Common myeloid progenitor, CD34-positive (primary cell): ENCODE measurements around the gene RAB4B.
"Not testable (repeated sequence)": the region's sequence is repeated elsewhere in the genome, so short reads cannot be mapped to it uniquely, and the experiment has no call there.

ENCODE experiments used
- CTCF ChIA-PET: fragments of 350-600 bp; sonication (Branson Sonifier 250); formaldehyde crosslinking; loops from one replicate; lab custom pipeline; 2021; ENCODE audit warnings: antibody characterized with exemption; lab: Charles Lee
- POLR2A ChIA-PET: fragments of 350-600 bp; sonication (Branson Sonifier 250); formaldehyde crosslinking; loops from one replicate; lab custom pipeline; 2021; ENCODE audit warnings: antibody characterized with exemption; lab: Charles Lee
- DNase-seq, 3 donors: peaks; one replicate each; pipeline versions ENCODE4 v3.0.0 to v3.0.0-alpha.2; 2013
- H3K27ac ChIP-seq, 2 experiments: 1 replicate in 1 of 2; 2 replicates in 1 of 2; pipeline ENCODE4 v1.7.0; 2013; ENCODE audit warnings: inconsistent platforms in 2 of 2, low read length in 2 of 2, mild to moderate bottlenecking in 2 of 2, low read depth in 1 of 2, moderate library complexity in 1 of 2; ENCODE audit not compliant: severe bottlenecking in 2 of 2, insufficient read depth in 1 of 2, poor library complexity in 1 of 2
- H3K27me3 ChIP-seq, 5 experiments: replicated peaks in 2 of 5; 1 replicate in 3 of 5; 2 replicates in 2 of 5; pipeline versions ENCODE4 v1.6.1 to v1.7.0; 2013; ENCODE audit warnings: low read length in 4 of 5, mild to moderate bottlenecking in 2 of 5, moderate library complexity in 2 of 5, inconsistent platforms in 1 of 5; ENCODE audit not compliant: insufficient read depth in 5 of 5, control insufficient read depth in 4 of 5
- H3K36me3 ChIP-seq, 4 experiments: 1 replicate in 2 of 4; 2 replicates in 2 of 4; pipeline versions ENCODE4 v1.6.1 to v1.7.0; 2013; ENCODE audit warnings: low read length in 3 of 4, control low read depth in 1 of 4, mild to moderate bottlenecking in 1 of 4; ENCODE audit not compliant: control insufficient read depth in 4 of 4, insufficient read depth in 4 of 4
- H3K4me1 ChIP-seq, 4 experiments: 1 replicate in 3 of 4; 2 replicates in 1 of 4; pipeline versions ENCODE4 v1.6.1 to v1.7.1; 2013; ENCODE audit warnings: low read length in 3 of 4, mild to moderate bottlenecking in 3 of 4, control low read depth in 1 of 4, inconsistent platforms in 1 of 4, moderate library complexity in 1 of 4; ENCODE audit not compliant: control insufficient read depth in 4 of 4, insufficient read depth in 4 of 4; ENCODE audit errors: control extremely low read depth in 1 of 4
- H3K4me3 ChIP-seq, 7 experiments: 1 replicate in 4 of 7; 2 replicates in 3 of 7; pipeline versions ENCODE4 v1.5.1 to v1.7.0; 2013; ENCODE audit warnings: mild to moderate bottlenecking in 7 of 7, low read length in 6 of 7, moderate library complexity in 6 of 7, inconsistent platforms in 2 of 7, low read depth in 2 of 7, control low read depth in 1 of 7; ENCODE audit not compliant: insufficient read depth in 4 of 7, control insufficient read depth in 1 of 7; ENCODE audit errors: extremely low read depth in 1 of 7
- H3K9me3 ChIP-seq, 5 experiments: 1 replicate in 4 of 5; 2 replicates in 1 of 5; pipeline versions ENCODE4 v1.6.1 to v1.7.1; 2013; ENCODE audit warnings: low read length in 4 of 5, mild to moderate bottlenecking in 2 of 5, inconsistent platforms in 1 of 5, low read depth in 1 of 5, moderate library complexity in 1 of 5; ENCODE audit not compliant: control insufficient read depth in 4 of 5, insufficient read depth in 2 of 5; ENCODE audit errors: control extremely low read depth in 1 of 5
- WGBS: methylation state at CpG from one replicate; pipeline ENCODE4 v1.1.5; 2013; ENCODE audit not compliant: insufficient coverage; 5-methylcytosine and 5-hydroxymethylcytosine counted together

The RAB4B gene

GRCh38 chr19:40819479-40820234, 41.6 kb downstream of the RAB4B start:
- POLR2A ChIA-PET, H3K27ac ChIP-seq, H3K9me3 ChIP-seq, H3K27me3 ChIP-seq, H3K36me3 ChIP-seq: not testable (repeated sequence)
- CTCF ChIA-PET = interaction anchor here (0.7 to 2.5 kb wide), 8 partner anchors 9 to 173 kb away, joined by 3 to 25 read pairs (median 4); no protein-coding TSS in a partner anchor
- Histone ChIP-seq H3K4me3 (peak overlapping the region in 1 of 7 experiments; percentile 28), H3K4me1 (peaks cover 0 to 46% (median 39%) of the 10 kb centered on the region in 4 experiments)
- peak; percentile 60 to 79 (median 75) for DNase-seq
- 100% methylated on average over 1 of the region's 6 CpGs for WGBS

- Histone ChIP-seq H3K9me3 (no peaks in the 10 kb centered on the region), H3K36me3 (peaks cover 0 to 3% (median 0%) of the 10 kb centered on the region in 4 experiments), H3K27ac (peak overlapping the region; percentile 46 to 66), H3K4me3 (no peak overlapping the region), H3K27me3 (no peaks in the 10 kb centered on the region), H3K4me1 (peaks cover 0 to 60% (median 51%) of the 10 kb centered on the region in 4 experiments)
- 87% methylated on average over 22 of the region's 22 CpGs for WGBS
- POLR2A ChIA-PET = no interaction called here
- CTCF ChIA-PET = interaction anchor here (0.6 to 1.4 kb wide), 3 partner anchors 15 to 497 kb away, joined by 3 to 4 read pairs (median 4); no protein-coding TSS in a partner anchor
- peak in 1 of 3 donors; percentile 27 for DNase-seq
Observed at GRCh38 chr19:40822161-40822560, 44.1 kb downstream of the RAB4B start.

- H3K36me3 ChIP-seq, H3K9me3 ChIP-seq, POLR2A ChIA-PET, H3K27me3 ChIP-seq: not testable (repeated sequence)
- 33% methylated on average over 4 of the region's 9 CpGs for WGBS
- peaks cover 0 to 63% (median 51%) of the 10 kb centered on the region in 4 experiments for H3K4me1 ChIP-seq
- CTCF ChIA-PET = interaction anchor here (0.9 to 1.4 kb wide), 3 partner anchors 15 to 159 kb away, joined by 3 to 4 read pairs (median 4); no protein-coding TSS in a partner anchor
- peak; percentile 67 to 84 (median 73) for DNase-seq
- H3K27ac ChIP-seq = peak overlapping the region; percentile 46 to 74
- H3K4me3 ChIP-seq = peak overlapping the region in 2 of 7 experiments; percentile 26 to 38
Observed at GRCh38 chr19:40822704-40823553, 44.9 kb downstream of the RAB4B start.

- not testable (repeated sequence) for H3K9me3 ChIP-seq, H3K36me3 ChIP-seq, H3K27ac ChIP-seq, H3K4me3 ChIP-seq, H3K27me3 ChIP-seq, DNase-seq
- ChIA-PET POLR2A (interaction anchor here (0.6 kb wide), 1 partner anchor 159 kb away, joined by 4 read pairs; no protein-coding TSS in a partner anchor), CTCF (interaction anchor here (1.3 kb wide), 1 partner anchor 20 kb away, joined by 3 read pairs; no protein-coding TSS in a partner anchor)
- peaks cover 0 to 47% (median 40%) of the 10 kb centered on the region in 4 experiments for H3K4me1 ChIP-seq
- 93% methylated on average over 10 of the region's 16 CpGs for WGBS
Observed at GRCh38 chr19:40824916-40825315, 46.9 kb downstream of the RAB4B start.

GRCh38 chr19:40825460-40826095, 47.5 kb downstream of the RAB4B start:
- DNase-seq, H3K36me3 ChIP-seq, H3K9me3 ChIP-seq, CTCF ChIA-PET, H3K27me3 ChIP-seq, H3K27ac ChIP-seq, H3K4me3 ChIP-seq: not testable (repeated sequence)
- POLR2A ChIA-PET = interaction anchor here (0.6 kb wide), 1 partner anchor 160 kb away, joined by 4 read pairs; no protein-coding TSS in a partner anchor
- no CpG with 5 or more reads among the region's 6 CpGs for WGBS
- H3K4me1 ChIP-seq = peaks cover 0 to 45% (median 40%) of the 10 kb centered on the region in 4 experiments

GRCh38 chr19:40826312-40826698, 48.3 kb downstream of the RAB4B start:
- H3K4me1 ChIP-seq = peaks cover 0 to 45% (median 40%) of the 10 kb centered on the region in 4 experiments
- H3K9me3 ChIP-seq, H3K27me3 ChIP-seq, H3K27ac ChIP-seq, CTCF ChIA-PET, H3K4me3 ChIP-seq, H3K36me3 ChIP-seq, POLR2A ChIA-PET, DNase-seq: not testable (repeated sequence)
- 97% methylated on average over 4 of the region's 14 CpGs for WGBS
